Neuron (in vitro differentiated cells): Measurements from ENCODE around the gene OXNAD1.

ENCODE experiments used
- H2AFZ ChIP-seq: one replicate; pipeline ENCODE4 v1.6.1; 2013; ENCODE audit warnings: low read depth, mild to moderate bottlenecking, inconsistent platforms, low read length, moderate library complexity
- H3K27me3 ChIP-seq: one replicate; pipeline ENCODE4 v1.6.1; 2013; ENCODE audit warnings: low read length; ENCODE audit not compliant: insufficient read depth
- H3K36me3 ChIP-seq: one replicate; pipeline ENCODE4 v1.6.1; 2013; ENCODE audit warnings: low read length; ENCODE audit not compliant: insufficient read depth
- H3K4me1 ChIP-seq: one replicate; pipeline ENCODE4 v1.6.1; 2013; ENCODE audit warnings: low read length; ENCODE audit not compliant: insufficient read depth
- H3K4me3 ChIP-seq: 2 replicates; pipeline ENCODE4 v1.5.1; 2013; ENCODE audit warnings: mild to moderate bottlenecking, low read length, moderate library complexity
- H3K9me3 ChIP-seq: one replicate; pipeline ENCODE4 v1.6.1; 2013; ENCODE audit warnings: low read length

OXNAD1 gene

DNA sequence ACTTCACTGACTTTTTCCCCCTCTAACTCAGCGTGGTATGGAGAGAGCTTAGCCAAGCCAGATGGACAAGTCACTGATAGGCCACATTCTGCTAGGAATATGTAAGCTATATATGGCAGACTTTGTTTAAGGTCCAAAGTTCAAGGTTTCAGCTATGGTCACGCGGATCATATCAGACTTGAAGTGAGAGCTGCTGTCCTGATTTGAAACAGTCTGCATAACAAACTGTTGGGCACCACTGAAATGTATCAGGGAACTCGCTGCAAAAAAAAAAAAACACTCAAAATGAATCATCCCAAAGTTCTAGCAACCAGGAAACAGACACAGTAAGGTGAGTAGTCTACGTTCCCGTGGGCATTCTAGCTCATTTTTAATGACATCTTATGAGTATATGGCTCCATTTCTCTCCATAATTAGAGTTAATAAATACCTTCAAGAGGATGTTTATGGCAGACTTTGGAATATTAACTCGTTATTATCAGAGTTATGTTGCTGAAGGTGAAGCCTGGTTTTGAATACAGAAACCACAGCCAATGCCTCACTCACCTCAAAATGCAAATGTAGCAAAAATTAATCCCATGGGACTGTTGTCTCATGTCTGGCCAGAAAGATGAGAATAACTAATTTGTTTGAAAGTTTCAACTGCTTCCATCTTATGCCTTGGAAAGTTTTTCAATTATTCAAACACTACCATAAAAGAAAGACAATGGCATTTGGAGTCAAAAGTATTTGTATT is 12.6 kb upstream of the OXNAD1 start:
- H3K36me3 ChIP-seq: peaks cover 3% of the 10 kb centered on the region
- no peaks in the 10 kb centered on the region for H3K27me3 ChIP-seq
- H2AFZ ChIP-seq: no peak overlapping the region
- no peak overlapping the region for H3K4me3 ChIP-seq
- H3K4me1 ChIP-seq: peaks cover 4% of the 10 kb centered on the region
- no peaks in the 10 kb centered on the region for H3K9me3 ChIP-seq

GRCh38 chr3:16252988-16253387 is 12.0 kb upstream of the OXNAD1 start:
- no peaks in the 10 kb centered on the region for H3K9me3 ChIP-seq
- no peaks in the 10 kb centered on the region for H3K27me3 ChIP-seq

DNA sequence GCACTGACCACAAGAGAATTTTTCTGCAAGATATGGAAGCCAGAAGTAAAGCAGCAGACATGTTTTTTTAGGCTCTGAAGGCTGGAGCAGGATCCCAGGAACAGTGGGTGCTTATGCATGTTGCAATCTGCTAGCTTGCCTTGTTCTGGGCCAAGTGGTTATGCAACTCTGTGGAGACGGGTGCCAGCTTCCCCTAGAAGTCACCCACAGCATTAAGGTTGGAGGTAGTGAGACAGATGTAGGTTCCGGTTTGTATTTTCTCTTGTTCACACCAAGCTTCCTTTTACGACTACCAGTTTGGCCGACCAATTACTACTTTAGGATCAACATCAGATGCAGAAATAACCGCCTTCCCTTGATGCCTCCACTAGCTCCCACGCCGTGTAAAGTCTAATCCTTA is 11.4 kb upstream of the OXNAD1 start:
- Histone ChIP-seq H3K36me3 (peaks cover 3% of the 10 kb centered on the region), H3K9me3 (no peaks in the 10 kb centered on the region), H3K4me1 (no peaks in the 10 kb centered on the region), H2AFZ (no peak overlapping the region), H3K4me3 (no peak overlapping the region), H3K27me3 (no peaks in the 10 kb centered on the region)

More at GRCh38 chr3:16252988-16253387, 12.0 kb upstream of the OXNAD1 start:
- Histone ChIP-seq H3K4me3 (no peak overlapping the region), H3K36me3 (peaks cover 3% of the 10 kb centered on the region), H3K4me1 (no peaks in the 10 kb centered on the region), H2AFZ (no peak overlapping the region)

DNA sequence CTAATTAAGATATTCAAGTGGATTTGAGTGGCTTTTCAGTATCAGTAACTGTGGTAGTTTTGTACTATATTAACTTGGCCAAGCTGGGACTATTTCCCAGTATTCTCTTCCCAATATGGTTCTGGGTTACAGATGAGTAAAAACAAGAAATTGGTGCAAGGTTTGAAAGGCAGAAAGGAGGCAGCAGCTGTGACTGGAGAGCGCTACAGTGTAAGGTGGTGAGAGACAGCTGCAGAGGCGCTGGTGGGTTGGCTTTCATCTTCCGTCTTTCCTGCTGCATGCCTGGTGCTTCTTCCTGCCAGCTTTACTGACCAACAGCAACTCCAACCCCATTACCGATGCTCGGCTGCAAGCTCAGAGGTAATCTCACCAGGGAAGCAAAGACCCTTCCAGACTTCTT is 10.1 kb upstream of the OXNAD1 start:
- no peaks in the 10 kb centered on the region for H3K4me1 ChIP-seq
- no peaks in the 10 kb centered on the region for H3K9me3 ChIP-seq
- H3K27me3 ChIP-seq: no peaks in the 10 kb centered on the region
- no peak overlapping the region for H3K4me3 ChIP-seq
- no peak overlapping the region for H2AFZ ChIP-seq
- peaks cover 13% of the 10 kb centered on the region for H3K36me3 ChIP-seq

DNA sequence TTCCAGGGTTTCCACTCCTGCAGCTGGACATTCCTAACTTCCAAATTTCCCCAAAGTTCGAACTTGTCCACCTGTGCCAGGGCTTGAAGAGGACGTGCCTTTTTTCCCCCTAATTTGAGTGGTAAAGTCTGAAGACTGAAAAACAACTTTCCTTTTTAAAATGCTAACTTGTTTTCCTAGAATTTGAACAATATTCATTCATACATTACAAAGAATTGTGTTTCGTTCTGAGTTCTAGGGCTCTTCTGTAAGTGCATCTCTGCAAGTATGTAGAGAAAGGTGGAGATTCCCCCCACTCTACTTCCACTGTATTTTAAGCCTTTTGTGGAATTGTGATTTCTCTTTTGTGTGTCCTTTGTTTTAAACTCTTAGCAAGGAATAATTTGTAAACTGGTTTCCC is 9.7 kb upstream of the OXNAD1 start:
- no peak overlapping the region for H3K4me3 ChIP-seq
- peaks cover 16% of the 10 kb centered on the region for H3K36me3 ChIP-seq

DNA sequence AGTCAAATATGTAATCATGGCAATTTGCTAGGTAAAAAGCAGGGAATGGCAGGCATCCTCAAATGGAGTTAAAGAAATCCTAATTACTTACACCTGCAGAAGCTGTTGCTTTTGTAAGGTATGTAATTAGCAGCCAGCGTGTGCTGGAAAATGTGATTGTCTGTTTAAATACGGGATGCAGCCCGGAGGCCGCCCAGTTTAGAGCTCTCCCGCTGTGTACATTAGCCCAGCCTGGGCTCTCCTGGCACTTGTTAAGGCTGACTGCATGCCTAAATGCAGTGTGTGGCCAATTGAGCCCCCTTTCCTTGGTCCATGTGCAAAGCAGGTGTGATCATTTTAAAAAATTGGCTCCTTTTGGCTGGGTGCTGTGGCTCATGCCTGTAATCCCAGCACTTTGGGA is 9.3 kb upstream of the OXNAD1 start:
- H3K4me1 ChIP-seq: no peaks in the 10 kb centered on the region
- no peak overlapping the region for H3K4me3 ChIP-seq
- no peaks in the 10 kb centered on the region for H3K27me3 ChIP-seq

More for the DNA sequence above, 9.7 kb upstream of the OXNAD1 start:
- H2AFZ ChIP-seq: no peak overlapping the region
- H3K4me1 ChIP-seq: no peaks in the 10 kb centered on the region
- H3K9me3 ChIP-seq: no peaks in the 10 kb centered on the region
- H3K27me3 ChIP-seq: no peaks in the 10 kb centered on the region

DNA sequence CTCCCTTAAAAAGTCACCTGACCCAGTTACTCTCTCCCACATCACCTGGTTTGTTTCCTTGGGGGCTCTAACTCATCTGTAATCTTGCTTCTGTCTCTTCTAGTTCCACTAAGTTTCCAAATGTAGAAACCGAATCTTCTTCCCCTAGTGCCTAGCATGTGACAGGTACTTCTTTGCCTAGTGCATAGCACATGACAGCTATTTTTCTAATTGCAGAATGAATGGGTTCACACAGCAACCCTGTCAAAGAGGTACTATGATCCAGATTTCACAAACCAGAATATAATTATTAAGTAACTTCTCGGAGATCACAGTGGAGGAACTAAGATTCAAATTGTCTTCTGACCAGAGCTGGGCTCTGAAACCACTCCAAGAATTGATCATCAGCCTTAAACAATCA is 7.7 kb upstream of the OXNAD1 start:
- H3K9me3 ChIP-seq: no peaks in the 10 kb centered on the region
- no peaks in the 10 kb centered on the region for H3K27me3 ChIP-seq
- H3K4me3 ChIP-seq: no peak overlapping the region
- H3K4me1 ChIP-seq: no peaks in the 10 kb centered on the region
- H3K36me3 ChIP-seq: peaks cover 16% of the 10 kb centered on the region
- H2AFZ ChIP-seq: no peak overlapping the region

More for the DNA sequence above, 9.3 kb upstream of the OXNAD1 start:
- peaks cover 16% of the 10 kb centered on the region for H3K36me3 ChIP-seq
- no peak overlapping the region for H2AFZ ChIP-seq
- no peaks in the 10 kb centered on the region for H3K9me3 ChIP-seq

- Histone ChIP-seq H3K36me3 (peaks cover 16% of the 10 kb centered on the region), H2AFZ (no peak overlapping the region), H3K4me1 (peaks cover under 1% of the 10 kb centered on the region), H3K9me3 (no peaks in the 10 kb centered on the region), H3K4me3 (no peak overlapping the region), H3K27me3 (no peaks in the 10 kb centered on the region)
Observed at GRCh38 chr3:16258177-16258576, 6.8 kb upstream of the OXNAD1 start.

GRCh38 chr3:16258866-16259265 is 6.1 kb upstream of the OXNAD1 start:
- peaks cover 6% of the 10 kb centered on the region for H3K4me1 ChIP-seq
- H3K27me3 ChIP-seq: no peaks in the 10 kb centered on the region
- H3K9me3 ChIP-seq: no peaks in the 10 kb centered on the region
- H2AFZ ChIP-seq: no peak overlapping the region
- no peak overlapping the region for H3K4me3 ChIP-seq
- peaks cover 16% of the 10 kb centered on the region for H3K36me3 ChIP-seq

- Histone ChIP-seq H2AFZ (no peak overlapping the region), H3K4me1 (peaks cover 12% of the 10 kb centered on the region), H3K4me3 (no peak overlapping the region), H3K36me3 (peaks cover 16% of the 10 kb centered on the region), H3K9me3 (no peaks in the 10 kb centered on the region), H3K27me3 (no peaks in the 10 kb centered on the region)
Observed at GRCh38 chr3:16260046-16260445, 5.0 kb upstream of the OXNAD1 start.

DNA sequence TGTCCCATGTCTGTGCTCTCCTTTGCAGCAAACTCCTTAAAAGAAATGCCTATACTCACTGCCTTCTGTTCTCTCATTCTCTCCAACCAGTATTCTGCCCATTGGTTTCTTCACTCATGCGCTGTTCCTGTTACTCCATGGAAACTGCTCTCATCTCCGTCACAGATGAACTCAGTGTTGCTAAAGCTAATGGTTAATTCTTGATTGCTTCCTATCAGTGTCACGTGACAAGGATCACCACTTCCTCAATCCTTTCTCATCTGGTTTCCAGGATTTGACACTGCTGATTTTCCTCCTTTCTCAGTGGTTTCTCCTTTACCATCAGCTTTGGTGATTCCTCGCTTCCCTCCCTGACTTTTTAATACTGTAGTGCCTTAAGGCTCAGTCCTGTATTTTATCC is 2.8 kb upstream of the OXNAD1 start:
- no peak overlapping the region for H2AFZ ChIP-seq
- no peaks in the 10 kb centered on the region for H3K9me3 ChIP-seq
- H3K4me3 ChIP-seq: no peak overlapping the region
- no peaks in the 10 kb centered on the region for H3K27me3 ChIP-seq
- peaks cover 13% of the 10 kb centered on the region for H3K36me3 ChIP-seq
- H3K4me1 ChIP-seq: peaks cover 28% of the 10 kb centered on the region

DNA sequence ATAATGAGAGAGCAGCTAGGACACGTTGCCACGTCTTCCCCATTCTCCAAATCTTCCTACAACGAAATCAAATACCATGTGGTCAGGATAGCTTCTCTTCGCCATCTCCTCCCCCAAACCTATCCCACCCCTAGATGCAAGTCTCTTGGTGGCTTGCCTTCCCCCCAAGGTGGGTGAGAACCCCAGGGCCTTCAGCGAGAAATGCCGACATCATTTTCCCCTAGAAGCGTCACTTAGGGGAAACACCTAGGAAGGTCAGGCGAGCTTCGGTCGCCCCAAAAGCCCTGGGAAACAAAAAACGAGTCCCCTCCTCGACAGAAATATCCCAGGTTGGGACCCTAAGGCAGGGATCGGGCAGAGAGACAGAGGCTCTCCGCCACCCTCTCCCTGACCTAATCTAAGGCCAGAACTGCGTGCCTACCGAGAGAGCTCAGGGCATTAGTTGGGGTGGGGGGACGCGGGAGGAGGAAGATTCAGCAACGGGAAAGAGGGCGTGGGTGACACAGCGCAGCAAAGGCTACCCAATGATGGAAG is 771 bp upstream of the OXNAD1 start:
- Histone ChIP-seq H3K4me1 (peaks cover 31% of the 10 kb centered on the region), H3K9me3 (no peaks in the 10 kb centered on the region), H3K4me3 (peak overlapping the region; percentile 83)

GRCh38 chr3:16265455-16265786 is 409 bp downstream of the OXNAD1 start:
- peak overlapping the region; percentile 83 for H3K4me3 ChIP-seq
- no peaks in the 10 kb centered on the region for H3K27me3 ChIP-seq
- H3K36me3 ChIP-seq: peaks cover 2% of the 10 kb centered on the region
- H3K9me3 ChIP-seq: no peaks in the 10 kb centered on the region
- peak overlapping the region; percentile 27 for H2AFZ ChIP-seq
- peaks cover 31% of the 10 kb centered on the region for H3K4me1 ChIP-seq

More for the DNA sequence above, 771 bp upstream of the OXNAD1 start:
- peaks cover 10% of the 10 kb centered on the region for H3K36me3 ChIP-seq
- no peaks in the 10 kb centered on the region for H3K27me3 ChIP-seq
- peak overlapping the region; percentile 71 for H2AFZ ChIP-seq

DNA sequence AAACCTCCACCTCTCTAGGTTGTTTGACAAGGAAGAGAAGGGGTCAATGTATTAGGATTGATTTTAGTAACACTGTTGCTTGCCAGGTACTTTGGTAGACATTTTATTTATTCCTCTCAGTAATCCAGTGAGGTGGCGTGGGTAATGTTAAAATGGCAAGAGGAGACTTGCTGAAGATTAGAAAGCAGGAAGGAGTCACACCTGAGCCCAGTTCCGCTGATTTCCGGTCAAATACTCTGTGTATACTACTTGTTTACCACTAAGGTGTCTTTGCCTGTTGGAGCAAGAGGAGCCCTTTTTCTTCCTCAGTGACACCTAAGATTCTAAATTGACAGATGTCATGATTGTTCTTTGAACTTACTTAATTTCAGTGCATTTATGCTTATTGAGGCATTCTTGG is 1.7 kb downstream of the OXNAD1 start:
- Histone ChIP-seq H2AFZ (no peak overlapping the region), H3K4me1 (peaks cover 31% of the 10 kb centered on the region), H3K27me3 (no peaks in the 10 kb centered on the region), H3K9me3 (no peaks in the 10 kb centered on the region), H3K36me3 (peaks cover 11% of the 10 kb centered on the region), H3K4me3 (no peak overlapping the region)
